Lower lobe of right lung (tissue), 2 donors: ENCODE results near the gene B4GALT6. TPM values are rescaled to one million over a fixed set of nuclear protein-coding genes. Genes with fewer than 3 reads are reported as not detected.

Experiments used
- ATAC-seq, 2 donors: fragments of 200-7000 bp; cut with Tn5 transposase; one replicate each; pipeline ENCODE4 v1.9.1; 2020 to 2022; ENCODE audit warnings: mild to moderate bottlenecking in 2 of 2, moderate library complexity in 2 of 2
- DNase-seq: peaks from one replicate; pipeline ENCODE4 v3.0.0-alpha.2; 2020
- H3K27ac ChIP-seq: fragments of 200-600 bp; one replicate; pipeline ENCODE4 v1.8.0; 2022
- H3K27me3 ChIP-seq: fragments of 200-600 bp; one replicate; pipeline ENCODE4 v1.8.0; 2022; ENCODE audit warnings: low read depth
- H3K36me3 ChIP-seq: fragments of 200-600 bp; one replicate; pipeline ENCODE4 v1.8.0; 2022; ENCODE audit warnings: mild to moderate bottlenecking
- H3K4me1 ChIP-seq: fragments of 200-600 bp; one replicate; pipeline ENCODE4 v1.8.0; 2022
- H3K4me3 ChIP-seq: fragments of 200-600 bp; one replicate; pipeline ENCODE4 v1.8.0; 2022; ENCODE audit warnings: mild to moderate bottlenecking
- H3K9me3 ChIP-seq: fragments of 200-600 bp; one replicate; pipeline ENCODE4 v1.8.0; 2022
- intact Hi-C: fragments of 100-400 bp; cut with DNase I; formaldehyde crosslinking; loops from one replicate; pipeline ENCODE4 v1.11.0; 2022
- total RNA-seq: library from RNA; stranded (reverse); fragmentation: NEBNext Ultra II Directional; extraction: Animal tissue kit (Norgen Biotek cat#: 25700); gene quantifications from one replicate; pipeline ENCODE4 v1.2.1, GENCODE V29; 2021
- TF ChIP-seq, protein P1 (sequence below): fragments of 200-600 bp; IDR thresholded peaks from one replicate; pipeline ENCODE4 v1.8.0; 2022; ENCODE audit warnings: antibody characterized with exemption, mild to moderate bottlenecking
- donor health status: DM: no; HTN: yes; CAD: no; lungs with severe emphysema.

B4GALT6 gene
- total RNA-seq, 1 donor from 2014 or later, result 4.6 TPM

DNA sequence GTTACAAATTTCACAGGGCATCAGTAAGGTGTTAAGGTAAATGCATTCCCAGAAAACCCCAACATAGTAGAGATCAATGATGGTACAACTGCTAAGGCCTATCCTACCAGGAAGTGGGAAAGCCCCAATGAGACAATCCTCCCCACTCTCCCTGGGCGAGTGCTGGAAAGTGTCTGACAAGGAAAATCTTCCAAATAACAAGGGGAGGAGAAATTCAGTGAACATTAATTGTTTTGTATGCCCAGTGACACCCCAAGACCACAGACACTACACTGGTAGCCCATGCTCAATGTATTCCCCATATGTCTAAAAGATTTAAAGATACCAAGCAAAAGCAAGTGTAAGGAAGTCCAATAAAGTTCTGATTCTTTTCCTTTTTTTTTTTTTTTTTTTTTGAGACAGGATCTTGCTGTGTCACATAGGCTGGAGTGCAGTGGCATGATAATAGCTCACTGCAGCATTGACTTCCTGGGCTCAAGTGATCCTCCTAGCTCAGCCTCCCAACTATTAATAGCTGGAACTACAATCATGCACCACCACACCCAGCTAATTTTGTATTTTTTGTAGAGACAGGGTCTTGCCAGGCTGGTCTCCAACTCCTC, 24.7 kb downstream of the B4GALT6 start:
- TF ChIP-seq, protein P1, sequence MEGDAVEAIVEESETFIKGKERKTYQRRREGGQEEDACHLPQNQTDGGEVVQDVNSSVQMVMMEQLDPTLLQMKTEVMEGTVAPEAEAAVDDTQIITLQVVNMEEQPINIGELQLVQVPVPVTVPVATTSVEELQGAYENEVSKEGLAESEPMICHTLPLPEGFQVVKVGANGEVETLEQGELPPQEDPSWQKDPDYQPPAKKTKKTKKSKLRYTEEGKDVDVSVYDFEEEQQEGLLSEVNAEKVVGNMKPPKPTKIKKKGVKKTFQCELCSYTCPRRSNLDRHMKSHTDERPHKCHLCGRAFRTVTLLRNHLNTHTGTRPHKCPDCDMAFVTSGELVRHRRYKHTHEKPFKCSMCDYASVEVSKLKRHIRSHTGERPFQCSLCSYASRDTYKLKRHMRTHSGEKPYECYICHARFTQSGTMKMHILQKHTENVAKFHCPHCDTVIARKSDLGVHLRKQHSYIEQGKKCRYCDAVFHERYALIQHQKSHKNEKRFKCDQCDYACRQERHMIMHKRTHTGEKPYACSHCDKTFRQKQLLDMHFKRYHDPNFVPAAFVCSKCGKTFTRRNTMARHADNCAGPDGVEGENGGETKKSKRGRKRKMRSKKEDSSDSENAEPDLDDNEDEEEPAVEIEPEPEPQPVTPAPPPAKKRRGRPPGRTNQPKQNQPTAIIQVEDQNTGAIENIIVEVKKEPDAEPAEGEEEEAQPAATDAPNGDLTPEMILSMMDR, result no peak
- DNase-seq (no peak), ATAC-seq (no peak)
- no peaks in the 10 kb centered on the region for H3K9me3 ChIP-seq
- H3K4me3 ChIP-seq, result no peak overlapping the region
- no peaks in the 10 kb centered on the region for H3K36me3 ChIP-seq
- H3K27ac ChIP-seq, result peak overlapping the region; percentile 3
- H3K27me3 ChIP-seq, result no peaks in the 10 kb centered on the region
- intact Hi-C loops, result no loop called here
- no peaks in the 10 kb centered on the region for H3K4me1 ChIP-seq

DNA sequence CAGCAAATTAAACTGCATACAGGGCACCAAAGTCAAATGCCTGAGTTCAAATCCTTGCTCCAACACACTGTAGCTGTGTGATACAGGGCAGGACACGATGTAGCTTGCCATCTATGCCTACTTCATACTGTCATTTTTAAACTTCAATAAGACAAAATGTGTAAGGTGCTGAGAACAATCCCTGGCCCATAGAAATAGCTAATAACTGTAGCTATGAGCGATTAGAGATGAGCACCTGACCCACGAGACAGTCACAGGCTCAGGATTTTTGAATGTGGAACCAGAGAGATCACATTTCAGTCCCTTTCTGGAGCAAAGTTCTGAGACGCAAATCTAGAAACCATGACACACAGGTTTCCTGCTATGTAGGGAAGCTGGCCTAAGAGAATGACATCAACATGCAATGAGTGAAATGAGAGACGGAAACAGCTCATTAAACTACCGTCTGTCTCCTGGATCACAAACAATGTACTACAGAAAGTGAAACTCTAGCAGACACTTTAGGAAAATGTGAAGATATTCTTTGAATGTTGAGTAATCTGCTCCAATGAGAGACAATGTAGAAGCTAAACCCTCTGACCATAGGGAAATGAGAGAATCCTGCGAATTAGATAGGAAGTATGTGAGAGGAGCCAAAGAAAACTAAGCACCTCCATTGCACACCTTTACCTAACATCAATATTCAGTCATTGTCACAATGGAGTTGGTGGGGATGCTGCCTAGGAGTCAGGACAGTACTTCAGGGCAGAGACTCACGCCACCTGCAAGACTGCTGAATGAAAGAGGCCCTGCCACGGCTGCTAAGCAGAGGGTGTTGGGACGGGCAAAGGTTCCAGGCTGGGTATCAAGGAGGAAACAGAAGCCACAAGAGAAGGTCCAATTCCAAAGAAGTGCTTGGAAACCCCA, 25.5 kb downstream of the B4GALT6 start:
- ATAC-seq, result peak; percentile 44 to 64
- no peaks in the 10 kb centered on the region for H3K9me3 ChIP-seq
- TF ChIP-seq, protein P1, result no peak
- no peaks in the 10 kb centered on the region for H3K27me3 ChIP-seq
- H3K27ac ChIP-seq, result peak overlapping the region; percentile 3
- no peaks in the 10 kb centered on the region for H3K4me1 ChIP-seq
- no peak overlapping the region for H3K4me3 ChIP-seq
- intact Hi-C loops, result no loop called here
- DNase-seq, result no peak
- H3K36me3 ChIP-seq, result no peaks in the 10 kb centered on the region

DNA sequence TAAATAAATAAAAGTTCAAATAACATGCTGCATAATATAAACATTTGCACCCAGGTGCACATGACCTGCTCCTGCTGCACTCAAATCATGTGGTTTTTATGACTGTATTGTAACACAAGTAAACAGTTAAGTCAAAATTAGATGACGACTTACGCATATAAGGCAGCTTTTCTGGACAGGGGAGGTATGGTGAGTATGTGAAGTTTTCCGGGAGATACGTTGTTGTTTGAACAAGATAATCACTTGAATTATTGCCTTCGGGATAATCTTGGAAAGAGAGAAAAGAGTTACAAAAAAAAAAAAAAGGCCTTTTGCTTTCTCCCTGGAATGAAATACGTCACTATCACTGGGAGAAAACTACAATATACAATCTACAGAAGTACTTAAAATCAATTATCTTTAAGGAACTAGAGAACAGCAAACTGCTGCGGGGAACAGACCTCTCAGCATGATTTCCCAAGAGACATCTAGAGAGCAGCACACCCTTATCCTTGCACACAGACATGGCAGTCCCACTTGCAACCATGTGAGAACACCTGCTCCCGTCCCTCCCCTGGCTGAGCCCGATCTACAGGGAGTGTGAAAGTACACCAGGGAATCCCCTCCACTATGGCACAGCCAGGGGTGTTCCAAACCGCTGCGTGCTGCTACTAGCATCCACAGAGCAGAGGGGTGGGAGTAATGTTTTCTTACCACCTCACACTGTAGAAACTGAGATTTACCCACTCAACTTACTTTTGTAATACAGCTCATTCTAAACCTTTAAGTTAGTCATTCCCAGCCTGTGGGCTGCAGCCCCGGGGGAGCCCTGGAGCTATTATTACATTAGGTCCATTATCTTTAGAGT, 26.3 kb downstream of the B4GALT6 start:
- TF ChIP-seq, protein P1, result no peak

DNA sequence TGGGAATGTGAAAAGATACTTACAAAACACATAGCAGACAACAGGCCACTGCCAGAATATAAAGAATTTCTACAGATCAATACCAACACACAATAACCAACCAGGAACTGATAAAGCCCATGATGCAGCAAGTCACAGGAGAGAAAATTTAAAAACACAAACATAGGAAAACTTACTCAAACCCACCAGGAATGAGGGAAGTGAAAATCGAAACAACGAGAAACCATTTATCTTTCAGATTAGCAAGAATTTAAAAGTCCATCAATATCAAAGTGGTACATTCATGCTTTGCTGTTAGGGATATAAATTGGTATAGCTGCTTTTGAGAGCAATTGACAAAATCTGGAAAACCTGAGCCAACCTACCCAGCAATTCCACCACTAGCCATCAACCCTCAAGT, 27.6 kb downstream of the B4GALT6 start:
- Histone ChIP-seq H3K9me3 (no peaks in the 10 kb centered on the region), H3K4me1 (no peaks in the 10 kb centered on the region), H3K27ac (no peak overlapping the region), H3K27me3 (no peaks in the 10 kb centered on the region), H3K36me3 (no peaks in the 10 kb centered on the region), H3K4me3 (no peak overlapping the region)
- DNase-seq (no peak), ATAC-seq (no peak)
- intact Hi-C loops, result no loop called here
- TF ChIP-seq, protein P1, result no peak

More for the DNA sequence above, 26.3 kb downstream of the B4GALT6 start:
- no peak overlapping the region for H3K4me3 ChIP-seq
- H3K9me3 ChIP-seq, result no peaks in the 10 kb centered on the region
- intact Hi-C loops, result no loop called here
- H3K27me3 ChIP-seq, result no peaks in the 10 kb centered on the region
- peak in 1 of 2 donors; percentile 21 for ATAC-seq
- DNase-seq, result no peak
- no peaks in the 10 kb centered on the region for H3K4me1 ChIP-seq
- no peak overlapping the region for H3K27ac ChIP-seq
- H3K36me3 ChIP-seq, result no peaks in the 10 kb centered on the region

DNA sequence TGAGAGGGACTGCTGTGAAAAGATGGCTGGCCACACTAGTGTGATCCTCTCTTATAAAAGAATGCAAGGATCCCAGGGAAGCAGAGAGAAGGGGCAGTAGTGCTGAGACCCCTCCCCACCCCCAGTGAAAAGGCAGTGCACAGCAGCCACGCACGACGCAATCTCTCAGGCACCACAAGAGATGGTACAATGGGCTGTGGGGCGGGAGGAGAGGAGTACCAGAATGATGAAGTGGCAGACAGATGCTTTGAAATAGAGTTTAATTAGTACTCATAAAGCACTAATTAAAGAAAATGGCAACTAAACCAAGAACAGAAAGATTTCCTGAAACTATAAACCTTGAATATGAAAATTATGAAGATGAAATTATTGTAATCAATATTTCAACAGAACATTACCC, 29.0 kb downstream of the B4GALT6 start:
- ATAC-seq (no peak), DNase-seq (no peak)
- intact Hi-C loops, result no loop called here
- no peaks in the 10 kb centered on the region for H3K36me3 ChIP-seq
- TF ChIP-seq, protein P1, result no peak
- no peak overlapping the region for H3K27ac ChIP-seq
- no peaks in the 10 kb centered on the region for H3K4me1 ChIP-seq
- no peaks in the 10 kb centered on the region for H3K9me3 ChIP-seq
- H3K27me3 ChIP-seq, result no peaks in the 10 kb centered on the region
- H3K4me3 ChIP-seq, result no peak overlapping the region
